Choroid plexus epithelial cell (primary cell): Measurements from ENCODE around the gene SERPINA4.

Experiments used
- DNase-seq: peaks from one replicate; pipeline ENCODE4 v3.0.0-alpha.2; 2010; ENCODE audit warnings: low read depth
- H3K4me3 ChIP-seq: 2 replicates; pipeline ENCODE4 v1.5.1; 2011; ENCODE audit warnings: low read depth, mild to moderate bottlenecking, control low read depth, low read length, moderate library complexity
- TF ChIP-seq, protein P1 (sequence below): conservative IDR thresholded peaks from 2 replicates; pipeline ENCODE4 v1.5.1; 2011; ENCODE audit warnings: low read depth, mild to moderate bottlenecking, control low read depth, inconsistent platforms, low read length, moderate library complexity

SERPINA4 gene

DNA sequence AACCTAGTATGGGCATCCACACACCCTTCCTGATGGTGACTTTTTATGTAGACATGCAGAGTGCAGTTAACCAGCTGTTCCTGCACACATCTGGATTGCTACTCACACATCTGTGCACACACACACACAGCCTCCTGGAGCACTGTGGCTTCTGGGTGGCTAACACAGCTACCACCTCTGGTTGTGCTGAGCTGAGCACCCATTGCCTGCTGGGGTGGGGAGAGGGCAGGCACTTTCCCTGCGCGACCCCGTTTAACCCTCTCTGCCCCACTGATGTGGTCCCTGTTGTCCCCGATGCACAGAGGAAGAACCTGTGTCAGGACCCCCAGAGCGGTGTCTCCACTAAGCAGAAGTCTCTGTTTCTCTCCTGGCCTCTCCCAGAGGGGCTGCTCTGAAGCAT is 36.5 kb downstream of the SERPINA4 start:
- TF ChIP-seq, protein P1, sequence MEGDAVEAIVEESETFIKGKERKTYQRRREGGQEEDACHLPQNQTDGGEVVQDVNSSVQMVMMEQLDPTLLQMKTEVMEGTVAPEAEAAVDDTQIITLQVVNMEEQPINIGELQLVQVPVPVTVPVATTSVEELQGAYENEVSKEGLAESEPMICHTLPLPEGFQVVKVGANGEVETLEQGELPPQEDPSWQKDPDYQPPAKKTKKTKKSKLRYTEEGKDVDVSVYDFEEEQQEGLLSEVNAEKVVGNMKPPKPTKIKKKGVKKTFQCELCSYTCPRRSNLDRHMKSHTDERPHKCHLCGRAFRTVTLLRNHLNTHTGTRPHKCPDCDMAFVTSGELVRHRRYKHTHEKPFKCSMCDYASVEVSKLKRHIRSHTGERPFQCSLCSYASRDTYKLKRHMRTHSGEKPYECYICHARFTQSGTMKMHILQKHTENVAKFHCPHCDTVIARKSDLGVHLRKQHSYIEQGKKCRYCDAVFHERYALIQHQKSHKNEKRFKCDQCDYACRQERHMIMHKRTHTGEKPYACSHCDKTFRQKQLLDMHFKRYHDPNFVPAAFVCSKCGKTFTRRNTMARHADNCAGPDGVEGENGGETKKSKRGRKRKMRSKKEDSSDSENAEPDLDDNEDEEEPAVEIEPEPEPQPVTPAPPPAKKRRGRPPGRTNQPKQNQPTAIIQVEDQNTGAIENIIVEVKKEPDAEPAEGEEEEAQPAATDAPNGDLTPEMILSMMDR: no peak
- H3K4me3 ChIP-seq: no peak overlapping the region
- DNase-seq: no peak

DNA sequence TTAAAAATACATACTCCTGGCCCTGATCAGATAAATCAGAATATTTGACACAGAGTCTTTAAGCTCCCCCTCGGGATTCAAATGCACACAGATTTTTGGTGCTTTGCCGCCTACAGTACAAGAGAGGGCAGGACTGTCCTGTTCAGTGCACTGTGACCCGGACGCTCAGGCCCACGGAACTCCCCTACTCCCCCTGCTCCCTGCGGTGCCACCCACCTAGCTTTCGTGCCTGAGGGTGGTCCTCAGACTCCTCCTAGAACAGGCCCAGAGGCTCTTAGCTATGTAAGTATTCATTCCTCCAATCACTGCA is 37.2 kb downstream of the SERPINA4 start:
- no peak overlapping the region for H3K4me3 ChIP-seq
- no peak for DNase-seq
- TF ChIP-seq, protein P1: no peak

DNA sequence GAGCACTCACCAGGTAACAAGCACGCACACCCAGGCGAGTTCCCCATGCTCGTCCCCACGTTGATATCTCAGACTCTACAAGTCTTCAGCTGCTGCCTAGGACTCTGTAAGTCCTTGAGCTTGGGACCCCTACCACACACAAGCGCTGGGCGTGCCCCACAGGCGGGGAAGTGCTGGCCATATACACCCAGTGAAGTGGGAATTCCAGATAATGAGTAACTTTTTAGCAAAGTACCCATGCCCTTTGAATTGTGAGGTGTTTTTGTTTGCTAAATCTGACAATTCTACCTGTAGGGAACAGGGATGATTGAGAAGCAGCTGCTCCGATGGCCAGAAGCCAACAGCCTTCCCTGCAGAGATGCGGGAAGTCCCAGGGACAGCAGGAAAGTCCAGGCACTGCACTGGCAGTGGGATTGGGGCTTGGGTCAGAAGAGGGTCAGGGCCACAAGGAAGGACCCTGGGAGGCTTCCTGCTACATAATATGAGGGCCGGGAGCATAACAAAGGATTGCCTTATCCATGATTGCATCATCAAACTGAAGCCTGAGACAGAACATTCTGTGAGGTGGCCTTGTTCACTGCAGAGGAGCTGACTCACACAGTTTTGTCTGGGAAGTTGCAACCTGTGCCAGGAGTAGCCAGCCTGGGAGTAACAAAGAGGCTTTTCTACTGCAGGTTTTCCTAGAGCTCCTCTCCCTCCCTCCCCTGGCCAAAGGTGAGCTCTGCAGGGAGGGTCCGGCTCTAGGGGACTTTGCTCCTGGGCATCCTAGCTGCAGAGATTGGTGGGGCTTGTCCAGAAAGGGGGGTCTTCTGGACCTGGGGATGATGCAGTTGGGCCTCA is 37.8 kb downstream of the SERPINA4 start:
- no peak overlapping the region for H3K4me3 ChIP-seq
- peak; percentile 99 for DNase-seq
- TF ChIP-seq, protein P1: peak; percentile 37

DNA sequence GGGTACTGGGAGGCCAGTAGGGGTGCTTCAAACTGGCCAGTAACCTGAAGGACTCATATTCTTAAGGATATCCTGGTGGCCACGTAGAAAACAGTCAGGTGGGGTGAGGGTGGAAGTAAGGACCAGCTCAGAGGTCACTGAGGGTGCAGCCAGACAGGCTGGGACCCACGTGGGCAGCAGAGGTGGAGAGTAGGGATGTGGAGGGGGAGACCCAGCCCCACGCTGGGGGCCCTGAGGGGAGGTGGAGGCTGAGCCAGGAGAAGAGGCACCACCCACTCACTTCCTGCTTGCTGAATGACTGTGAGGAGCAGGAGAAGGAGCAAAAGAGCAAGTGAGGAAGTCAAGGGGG is 38.4 kb downstream of the SERPINA4 start:
- DNase-seq: peak; percentile 43
- H3K4me3 ChIP-seq: no peak overlapping the region
- TF ChIP-seq, protein P1: no peak

DNA sequence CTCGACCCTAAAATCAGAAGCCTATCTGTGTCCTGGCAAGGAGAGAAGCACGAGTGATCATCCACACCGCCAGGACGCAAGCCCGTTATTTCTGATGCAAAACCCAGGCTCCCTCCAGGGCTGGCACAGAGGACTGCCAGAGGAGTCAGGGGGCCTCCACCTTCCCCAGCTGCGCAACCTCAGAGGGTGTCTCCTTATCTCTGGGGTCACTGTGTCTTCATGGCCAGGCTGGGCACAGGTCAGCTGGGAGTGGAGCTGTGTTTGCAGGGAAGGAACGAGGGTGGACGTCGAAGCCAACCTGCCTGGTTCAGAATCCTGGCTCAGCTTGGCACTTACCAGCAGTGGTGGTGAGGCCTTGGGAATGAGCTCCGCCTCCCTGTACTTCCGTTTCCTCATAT is 38.9 kb downstream of the SERPINA4 start:
- no peak overlapping the region for H3K4me3 ChIP-seq
- no peak for DNase-seq
- TF ChIP-seq, protein P1: no peak

DNA sequence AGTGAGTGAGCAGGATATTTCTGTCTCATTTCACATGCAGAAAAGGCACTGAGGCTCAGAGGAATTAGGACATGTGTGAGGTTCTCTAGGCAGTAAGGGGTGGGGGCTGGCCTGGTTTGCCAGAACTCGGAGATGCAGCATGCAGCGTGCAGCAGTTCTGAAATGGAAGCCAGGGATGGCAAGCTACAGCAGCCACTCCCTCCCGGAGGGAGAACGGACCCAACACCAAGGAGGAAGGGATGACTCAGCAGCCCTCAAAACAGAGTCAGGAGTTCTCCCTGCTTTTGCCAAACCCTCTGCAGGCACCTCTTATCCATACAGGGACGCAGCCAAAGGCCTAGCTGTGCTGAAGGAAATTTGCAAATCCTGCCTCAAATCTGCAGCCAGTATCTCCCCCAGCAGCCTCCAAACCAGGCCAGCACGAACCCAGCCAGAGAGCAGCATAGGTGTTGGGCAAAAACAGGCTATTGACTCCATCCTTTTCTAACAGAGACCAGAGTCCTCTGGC is 40.7 kb downstream of the SERPINA4 start:
- TF ChIP-seq, protein P1: no peak
- H3K4me3 ChIP-seq: no peak overlapping the region
- DNase-seq: peak; percentile 91

DNA sequence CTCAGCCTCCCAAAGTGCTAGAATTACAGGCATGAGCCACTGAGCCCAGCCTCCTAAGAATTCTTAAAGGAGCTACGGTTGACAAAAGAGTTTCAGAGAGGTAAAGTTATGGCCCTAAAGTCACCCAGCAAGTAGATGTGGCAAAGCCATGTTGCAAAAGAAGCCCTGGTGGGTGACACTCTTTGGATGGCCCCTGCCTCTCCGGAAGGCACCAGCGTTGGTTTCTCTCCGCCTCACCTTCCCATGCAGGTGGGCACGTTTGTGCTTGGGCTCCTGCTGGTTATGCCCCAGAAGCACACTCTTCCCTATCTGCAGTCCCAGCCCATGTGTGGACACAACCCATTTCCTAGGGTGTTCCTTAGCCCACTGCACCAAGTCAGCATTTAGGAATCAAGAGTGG is 41.5 kb downstream of the SERPINA4 start:
- TF ChIP-seq, protein P1: no peak

More for the DNA sequence above, 41.5 kb downstream of the SERPINA4 start:
- no peak for DNase-seq
- H3K4me3 ChIP-seq: no peak overlapping the region
